ENCODE measurements around the gene ATP12A. TPM values are rescaled to one million over a fixed set of nuclear protein-coding genes. Genes with fewer than 3 reads are reported as not detected.

The ATP12A gene
- total and polyA plus RNA-seq, 5 donors from 2014 or later, result 0.14 to 0.18 (median 0.17) TPM; not detected in 2

GRCh38 chr13:24683351-24683750, 3.1 kb downstream of the ATP12A start:
- Histone ChIP-seq H3K27ac (ENCODE audit: insufficient read depth, low read length, poor library complexity, severe bottlenecking) (no peak overlapping the region), H3K4me1 (ENCODE audit: control insufficient read depth, insufficient read depth, low read length, poor library complexity, severe bottlenecking) (peaks cover 37% of the 10 kb centered on the region), H3K9me3 (ENCODE audit: control insufficient read depth in 2 of 2, low read length in 2 of 2) (no peaks in the 10 kb centered on the region), H3K4me3 (ENCODE audit: low read depth, low read length) (no peak overlapping the region), H3K27me3 (ENCODE audit: control insufficient read depth, insufficient read depth, low read length) (peaks cover 5% of the 10 kb centered on the region), H3K36me3 (ENCODE audit: control insufficient read depth, insufficient read depth, low read length) (no peaks in the 10 kb centered on the region)
- Mint-ChIP-seq H3K4me3 (peak overlapping the region in 1 of 4 donors; percentile 51), H3K4me1 (peaks cover 15 to 43% (median 24%) of the 10 kb centered on the region in 4 donors), H3K27ac (no peak overlapping the region), H3K36me3 (no peaks in the 10 kb centered on the region), H3K27me3 (peaks cover 46% of the 10 kb centered on the region), H3K9me3 (peaks cover 0 to 1% (median 0%) of the 10 kb centered on the region in 7 donors)
- no peak for ATAC-seq (ENCODE audit: low read depth in 2 of 2)
- DNase-seq, result peak in 1 of 3 donors; percentile 19

DNA sequence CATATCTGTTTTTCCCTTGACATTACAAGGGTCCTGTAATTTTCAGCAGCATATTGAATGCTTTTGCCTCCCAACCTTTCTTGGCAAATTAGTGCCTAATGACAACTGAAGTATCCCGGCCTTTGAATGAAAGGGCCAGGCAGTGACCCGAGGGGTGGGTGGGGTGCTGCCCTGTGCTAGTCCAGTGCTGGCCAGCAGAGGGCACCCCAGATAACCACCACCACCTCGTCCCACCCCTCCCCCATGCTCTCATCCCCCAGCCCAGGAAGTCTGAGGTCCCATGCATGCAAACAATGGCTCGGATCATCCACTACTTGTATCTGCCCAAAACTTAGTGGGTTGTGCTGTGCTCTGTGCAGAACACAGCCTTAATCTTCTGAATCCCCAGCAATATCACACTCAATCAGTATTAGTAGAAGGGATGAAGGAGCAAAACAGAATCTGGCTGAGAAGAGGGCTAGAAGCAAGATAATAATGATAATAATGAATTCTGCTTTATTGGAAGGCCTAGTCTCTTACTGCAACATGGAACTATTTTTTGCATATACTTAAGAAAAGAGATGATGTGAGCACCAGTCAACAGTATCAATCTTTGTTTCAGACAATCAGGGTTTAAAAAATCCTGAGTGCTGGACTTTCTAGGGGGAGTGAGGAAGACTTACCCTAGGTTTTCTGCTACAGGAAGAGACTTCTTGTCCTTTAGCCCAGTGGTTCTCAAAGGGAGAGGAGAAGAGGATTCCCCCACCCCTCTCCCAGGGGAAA, 3.8 kb downstream of the ATP12A start:
- Histone ChIP-seq H3K4me3 (ENCODE audit: low read depth, low read length) (peak overlapping the region; percentile 3), H3K36me3 (ENCODE audit: control insufficient read depth, insufficient read depth, low read length) (no peaks in the 10 kb centered on the region), H3K4me1 (ENCODE audit: control insufficient read depth, insufficient read depth, low read length, poor library complexity, severe bottlenecking) (peaks cover 37% of the 10 kb centered on the region), H3K27ac (ENCODE audit: insufficient read depth, low read length, poor library complexity, severe bottlenecking) (no peak overlapping the region), H3K27me3 (ENCODE audit: control insufficient read depth, insufficient read depth, low read length) (peaks cover 4% of the 10 kb centered on the region), H3K9me3 (ENCODE audit: control insufficient read depth in 2 of 2, low read length in 2 of 2) (no peaks in the 10 kb centered on the region)
- DNase-seq (peak; percentile 41 to 69 (median 52)), ATAC-seq (ENCODE audit: low read depth in 2 of 2) (peak; percentile 71 to 78)
- peak overlapping the region in 1 of 3 donors; percentile 48 for H3K27ac Mint-ChIP-seq
- peaks cover 0 to 1% (median 0%) of the 10 kb centered on the region in 7 donors for H3K9me3 Mint-ChIP-seq
- H3K36me3 Mint-ChIP-seq, result no peaks in the 10 kb centered on the region
- peak overlapping the region; percentile 19 to 55 (median 24) for H3K4me3 Mint-ChIP-seq
- H3K27me3 Mint-ChIP-seq, result peaks cover 40% of the 10 kb centered on the region
- peaks cover 15 to 43% (median 26%) of the 10 kb centered on the region in 4 donors for H3K4me1 Mint-ChIP-seq

DNA sequence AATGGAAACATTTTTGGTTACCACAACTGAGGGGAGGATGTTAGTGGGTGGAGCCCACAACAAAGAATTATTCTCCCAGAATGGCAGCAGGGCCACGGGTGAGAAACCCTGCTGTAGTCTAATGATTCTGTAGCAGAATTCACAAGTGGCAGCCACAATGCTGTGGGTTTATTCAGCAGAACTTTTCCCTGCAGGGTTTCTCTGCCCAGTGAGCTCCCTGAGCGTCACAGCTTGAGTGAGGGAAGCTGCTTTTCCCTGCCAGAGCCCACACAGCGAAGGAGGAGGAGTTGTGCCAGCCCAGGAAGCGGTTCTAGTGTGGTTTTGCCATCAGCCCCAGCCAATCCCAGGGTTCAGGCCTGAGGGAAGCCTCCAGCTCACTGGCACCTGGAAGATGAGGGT, 4.4 kb downstream of the ATP12A start:
- peaks cover 0 to 1% (median 0%) of the 10 kb centered on the region in 7 donors for H3K9me3 Mint-ChIP-seq
- no peaks in the 10 kb centered on the region for H3K36me3 ChIP-seq (ENCODE audit: control insufficient read depth, insufficient read depth, low read length)
- H3K4me3 Mint-ChIP-seq, result peak overlapping the region in 3 of 4 donors; percentile 15 to 55 (median 28)
- ATAC-seq (ENCODE audit: low read depth in 2 of 2) (peak in 1 of 2 donors; percentile 26), DNase-seq (peak in 1 of 3 donors; percentile 20)
- no peak overlapping the region for H3K27ac ChIP-seq (ENCODE audit: insufficient read depth, low read length, poor library complexity, severe bottlenecking)
- H3K4me1 Mint-ChIP-seq, result peaks cover 15 to 40% (median 23%) of the 10 kb centered on the region in 4 donors
- peaks cover 37% of the 10 kb centered on the region for H3K27me3 Mint-ChIP-seq
- peaks cover 37% of the 10 kb centered on the region for H3K4me1 ChIP-seq (ENCODE audit: control insufficient read depth, insufficient read depth, low read length, poor library complexity, severe bottlenecking)
- no peak overlapping the region for H3K27ac Mint-ChIP-seq
- peaks cover 4% of the 10 kb centered on the region for H3K27me3 ChIP-seq (ENCODE audit: control insufficient read depth, insufficient read depth, low read length)
- H3K9me3 ChIP-seq (ENCODE audit: control insufficient read depth in 2 of 2, low read length in 2 of 2), result no peaks in the 10 kb centered on the region
- peak overlapping the region; percentile 3 for H3K4me3 ChIP-seq (ENCODE audit: low read depth, low read length)
- H3K36me3 Mint-ChIP-seq, result no peaks in the 10 kb centered on the region

- H3K36me3 Mint-ChIP-seq, result no peaks in the 10 kb centered on the region
- no peak overlapping the region for H3K4me3 Mint-ChIP-seq
- peaks cover 36% of the 10 kb centered on the region for H3K27me3 Mint-ChIP-seq
- H3K4me3 ChIP-seq (ENCODE audit: low read depth, low read length), result no peak overlapping the region
- H3K27ac Mint-ChIP-seq, result no peak overlapping the region
- peaks cover 13 to 35% (median 20%) of the 10 kb centered on the region in 4 donors for H3K4me1 Mint-ChIP-seq
- no peak for DNase-seq
- H3K9me3 Mint-ChIP-seq, result peaks cover 0 to 1% (median 0%) of the 10 kb centered on the region in 7 donors
- peaks cover 30% of the 10 kb centered on the region for H3K4me1 ChIP-seq (ENCODE audit: control insufficient read depth, insufficient read depth, low read length, poor library complexity, severe bottlenecking)
- no peak for ATAC-seq (ENCODE audit: low read depth in 2 of 2)
- no peak overlapping the region for H3K27ac ChIP-seq (ENCODE audit: insufficient read depth, low read length, poor library complexity, severe bottlenecking)
- H3K27me3 ChIP-seq (ENCODE audit: control insufficient read depth, insufficient read depth, low read length), result peaks cover 2% of the 10 kb centered on the region
- H3K36me3 ChIP-seq (ENCODE audit: control insufficient read depth, insufficient read depth, low read length), result no peaks in the 10 kb centered on the region
- H3K9me3 ChIP-seq (ENCODE audit: control insufficient read depth in 2 of 2, low read length in 2 of 2), result no peaks in the 10 kb centered on the region
Observed at GRCh38 chr13:24685314-24685713, 5.1 kb downstream of the ATP12A start.

DNA sequence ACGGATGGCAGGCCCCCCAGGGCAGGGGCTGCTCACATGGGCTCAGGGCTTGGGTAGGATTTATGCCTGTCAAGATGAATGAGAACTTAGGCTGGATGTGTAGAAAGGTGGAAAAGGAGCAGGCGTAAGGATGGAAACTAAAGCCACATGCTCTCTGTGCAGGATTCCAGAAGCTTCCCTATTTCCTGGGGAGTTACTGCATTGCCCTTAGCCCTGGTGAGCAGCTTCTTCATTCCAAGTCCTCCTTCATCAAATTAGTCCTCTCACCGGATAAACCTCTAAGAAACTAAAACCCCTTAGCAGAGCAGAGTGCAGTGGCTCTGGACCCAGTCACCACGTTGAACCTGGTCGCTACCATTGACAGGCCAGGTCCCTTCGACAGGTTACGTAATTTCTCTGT, 7.4 kb downstream of the ATP12A start:
- no peaks in the 10 kb centered on the region for H3K9me3 ChIP-seq (ENCODE audit: control insufficient read depth in 2 of 2, low read length in 2 of 2)
- Mint-ChIP-seq H3K27me3 (peaks cover 35% of the 10 kb centered on the region), H3K4me3 (no peak overlapping the region), H3K4me1 (peaks cover 10 to 29% (median 20%) of the 10 kb centered on the region in 4 donors), H3K9me3 (peaks cover 0 to 1% (median 0%) of the 10 kb centered on the region in 7 donors), H3K36me3 (no peaks in the 10 kb centered on the region), H3K27ac (no peak overlapping the region)
- H3K27me3 ChIP-seq (ENCODE audit: control insufficient read depth, insufficient read depth, low read length), result peaks cover 2% of the 10 kb centered on the region
- H3K4me1 ChIP-seq (ENCODE audit: control insufficient read depth, insufficient read depth, low read length, poor library complexity, severe bottlenecking), result peaks cover 24% of the 10 kb centered on the region
- no peaks in the 10 kb centered on the region for H3K36me3 ChIP-seq (ENCODE audit: control insufficient read depth, insufficient read depth, low read length)
- ATAC-seq (ENCODE audit: low read depth in 2 of 2) (no peak), DNase-seq (no peak)
- H3K4me3 ChIP-seq (ENCODE audit: low read depth, low read length), result no peak overlapping the region
- no peak overlapping the region for H3K27ac ChIP-seq (ENCODE audit: insufficient read depth, low read length, poor library complexity, severe bottlenecking)

GRCh38 chr13:24688111-24688510, 7.9 kb downstream of the ATP12A start:
- Mint-ChIP-seq H3K9me3 (peaks cover 0 to 1% (median 0%) of the 10 kb centered on the region in 7 donors), H3K4me1 (peaks cover 10 to 28% (median 19%) of the 10 kb centered on the region in 4 donors), H3K27ac (no peak overlapping the region), H3K27me3 (peaks cover 34% of the 10 kb centered on the region), H3K36me3 (no peaks in the 10 kb centered on the region), H3K4me3 (peak overlapping the region in 1 of 4 donors; percentile 13)
- Histone ChIP-seq H3K9me3 (ENCODE audit: control insufficient read depth in 2 of 2, low read length in 2 of 2) (no peaks in the 10 kb centered on the region), H3K4me1 (ENCODE audit: control insufficient read depth, insufficient read depth, low read length, poor library complexity, severe bottlenecking) (peaks cover 24% of the 10 kb centered on the region), H3K36me3 (ENCODE audit: control insufficient read depth, insufficient read depth, low read length) (no peaks in the 10 kb centered on the region), H3K4me3 (ENCODE audit: low read depth, low read length) (no peak overlapping the region), H3K27ac (ENCODE audit: insufficient read depth, low read length, poor library complexity, severe bottlenecking) (no peak overlapping the region), H3K27me3 (ENCODE audit: control insufficient read depth, insufficient read depth, low read length) (peaks cover 2% of the 10 kb centered on the region)
- ATAC-seq (ENCODE audit: low read depth in 2 of 2) (no peak), DNase-seq (no peak)

GRCh38 chr13:24688950-24689349, 8.7 kb downstream of the ATP12A start:
- peaks cover 0 to 1% (median 0%) of the 10 kb centered on the region in 7 donors for H3K9me3 Mint-ChIP-seq
- no peaks in the 10 kb centered on the region for H3K36me3 Mint-ChIP-seq
- peaks cover 22% of the 10 kb centered on the region for H3K4me1 ChIP-seq (ENCODE audit: control insufficient read depth, insufficient read depth, low read length, poor library complexity, severe bottlenecking)
- H3K27ac Mint-ChIP-seq, result no peak overlapping the region
- H3K9me3 ChIP-seq (ENCODE audit: control insufficient read depth in 2 of 2, low read length in 2 of 2), result no peaks in the 10 kb centered on the region
- no peaks in the 10 kb centered on the region for H3K36me3 ChIP-seq (ENCODE audit: control insufficient read depth, insufficient read depth, low read length)
- ATAC-seq (ENCODE audit: low read depth in 2 of 2) (no peak), DNase-seq (no peak)
- H3K27me3 ChIP-seq (ENCODE audit: control insufficient read depth, insufficient read depth, low read length), result peaks cover 2% of the 10 kb centered on the region
- H3K4me3 ChIP-seq (ENCODE audit: low read depth, low read length), result no peak overlapping the region
- no peak overlapping the region for H3K4me3 Mint-ChIP-seq
- H3K4me1 Mint-ChIP-seq, result peaks cover 7 to 27% (median 18%) of the 10 kb centered on the region in 4 donors
- H3K27me3 Mint-ChIP-seq, result peaks cover 30% of the 10 kb centered on the region
- no peak overlapping the region for H3K27ac ChIP-seq (ENCODE audit: insufficient read depth, low read length, poor library complexity, severe bottlenecking)

All from CD4-positive, CD25-positive, alpha-beta regulatory T cell (primary cell).